ENCODE results near the gene PPM1A. TPM values are rescaled to one million over a fixed set of nuclear protein-coding genes. Genes with fewer than 3 reads are reported as not detected.

PPM1A gene
- total and polyA plus RNA-seq, 2 of the 8 experiments (the other 6 are each of a cell fraction or from before 2014, with no cell fraction given), result 14.0 to 51.2 TPM

GRCh38 chr14:60346706-60347105 is 97.7 kb downstream of the PPM1A start:
- H2BK12ac ChIP-seq (ENCODE audit: low read depth, low read length), result no peak overlapping the region
- peak overlapping the region; percentile 42; the same call in 1 of the 2 replicates for H2AFZ ChIP-seq (ENCODE audit: low read length)
- H3K27ac ChIP-seq (ENCODE audit: low read depth, low read length), result no peak overlapping the region
- CTCF ChIA-PET (ENCODE audit: partially characterized antibody), result interaction anchor here (0.7 to 3.2 kb wide), 7 partner anchors 9 to 218 kb away, joined by 3 to 17 read pairs (median 4); partner anchors contain the start of gene SIX6
- H3K9me3 ChIP-seq (ENCODE audit: insufficient read depth in 2 of 2, low read depth in 1 of 2, low read length in 1 of 2), result no peaks in the 10 kb centered on the region
- no peak for DNase-seq (ENCODE audit: low read depth in 1 of 2, low spot score in 2 of 2)
- H3K4ac ChIP-seq (replicated peaks; ENCODE audit: insufficient read length, low read depth, low read length), result no peak overlapping the region
- no peaks in the 10 kb centered on the region for H3K36me3 ChIP-seq (ENCODE audit: control insufficient read depth in 2 of 4, insufficient read depth in 4 of 4, low read length in 3 of 4)
- H4K91ac ChIP-seq (replicated peaks; ENCODE audit: insufficient read length, low read length), result no peak overlapping the region
- no peak overlapping the region for H3K56ac ChIP-seq (replicated peaks; ENCODE audit: insufficient read length, low read depth, low read length)
- H3K14ac ChIP-seq (ENCODE audit: insufficient read length), result no peak overlapping the region
- POLR2A ChIA-PET (ENCODE audit: partially characterized antibody), result no interaction called here
- no peak overlapping the region for H2BK120ac ChIP-seq (replicated peaks; ENCODE audit: low read depth, low read length)
- H3K18ac ChIP-seq (ENCODE audit: extremely low read depth, low read length), result no peak overlapping the region
- H3K79me1 ChIP-seq (ENCODE audit: low read depth, low read length), result no peaks in the 10 kb centered on the region
- no peak overlapping the region for H4K5ac ChIP-seq (ENCODE audit: insufficient read length, low read depth, low read length)
- no peak overlapping the region for H4K8ac ChIP-seq (ENCODE audit: extremely low read depth, insufficient read depth, low read length)
- no peak overlapping the region for H2BK15ac ChIP-seq (ENCODE audit: low read length)
- H2BK20ac ChIP-seq (ENCODE audit: low read length), result no peak overlapping the region
- peaks cover 0 to 4% (median 3%) of the 10 kb centered on the region in 4 experiments; a peak in 6 of 7 replicates for H3K4me1 ChIP-seq (replicated peaks in 1 of 4; ENCODE audit: control insufficient read depth in 3 of 4, insufficient read depth in 4 of 4, low read length in 3 of 4)
- no peak overlapping the region for H3K4me2 ChIP-seq (ENCODE audit: insufficient read depth in 1 of 2, low read depth in 2 of 2, low read length in 2 of 2)
- FAIRE-seq, result no peak
- no peaks in the 10 kb centered on the region for H3K27me3 ChIP-seq (replicated peaks in 1 of 4; ENCODE audit: control insufficient read depth in 3 of 4, extremely low read depth in 1 of 4, insufficient read depth in 3 of 4, low read length in 3 of 4)
- H3K79me2 ChIP-seq (ENCODE audit: control insufficient read depth in 1 of 2, insufficient read depth in 2 of 2, low read length in 2 of 2), result no peaks in the 10 kb centered on the region
- H4K20me1 ChIP-seq (replicated peaks in 1 of 2; ENCODE audit: control insufficient read depth in 1 of 2, insufficient read depth in 2 of 2, low read length in 2 of 2), result no peaks in the 10 kb centered on the region
- TF ChIP-seq TAF7 (optimal IDR thresholded peaks at IDR 0.05; ENCODE audit: borderline replicate concordance, low read depth, low read length) (no peak), ASH2L (IDR thresholded peaks at IDR 0.05; ENCODE audit: low read length) (no peak)
- TF ChIP-seq, protein P1, sequence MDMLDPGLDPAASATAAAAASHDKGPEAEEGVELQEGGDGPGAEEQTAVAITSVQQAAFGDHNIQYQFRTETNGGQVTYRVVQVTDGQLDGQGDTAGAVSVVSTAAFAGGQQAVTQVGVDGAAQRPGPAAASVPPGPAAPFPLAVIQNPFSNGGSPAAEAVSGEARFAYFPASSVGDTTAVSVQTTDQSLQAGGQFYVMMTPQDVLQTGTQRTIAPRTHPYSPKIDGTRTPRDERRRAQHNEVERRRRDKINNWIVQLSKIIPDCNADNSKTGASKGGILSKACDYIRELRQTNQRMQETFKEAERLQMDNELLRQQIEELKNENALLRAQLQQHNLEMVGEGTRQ (IDR thresholded peaks at IDR 0.05; ENCODE audit: low read length), result no peak
- H3K4me3 ChIP-seq (ENCODE audit: extremely low read depth in 1 of 4, insufficient read depth in 2 of 4, low read depth in 3 of 4, low read length in 4 of 4), result no peak overlapping the region
- H2AK5ac ChIP-seq (ENCODE audit: low read depth, low read length), result no peak overlapping the region
- no peak overlapping the region for H2BK5ac ChIP-seq (ENCODE audit: low read depth, low read length)
- H3K23me2 ChIP-seq (ENCODE audit: low read depth, low read length), result no peaks in the 10 kb centered on the region
- 73% methylated on average over 2 of the region's 2 CpGs; no CpG with 5 or more reads in 1 of the 2 experiments for WGBS, 2 experiments (ENCODE audit: extremely low coverage in 1 of 2, insufficient coverage in 1 of 2, insufficient read length in 1 of 2, insufficient replicate concordance in 2 of 2, low coverage in 1 of 2, low lambda C conversion rate in 2 of 2, missing lambda C conversion rate in 1 of 2)
- no peak overlapping the region for H3K23ac ChIP-seq (ENCODE audit: insufficient read length)
- no peak overlapping the region for H3K9ac ChIP-seq (replicated peaks in 1 of 4; ENCODE audit: extremely low read depth in 1 of 4, low read depth in 3 of 4, low read length in 3 of 4)

Measured in H1 (cell line).